GM12875 (cell line): ENCODE data around the gene TMEM252.

Experiments used
- H3K4me3 ChIP-seq: one replicate; pipeline ENCODE4 v1.5.1; 2011; ENCODE audit warnings: low read depth, low read length, control low read depth
- TF ChIP-seq, protein P1 (sequence below): IDR thresholded peaks from 2 replicates; pipeline ENCODE4 v1.5.1; 2011; ENCODE audit warnings: low read depth, mild to moderate bottlenecking, control low read depth, inconsistent platforms, low read length, moderate library complexity, borderline replicate concordance; ENCODE audit not compliant: insufficient read depth

Gene TMEM252

DNA sequence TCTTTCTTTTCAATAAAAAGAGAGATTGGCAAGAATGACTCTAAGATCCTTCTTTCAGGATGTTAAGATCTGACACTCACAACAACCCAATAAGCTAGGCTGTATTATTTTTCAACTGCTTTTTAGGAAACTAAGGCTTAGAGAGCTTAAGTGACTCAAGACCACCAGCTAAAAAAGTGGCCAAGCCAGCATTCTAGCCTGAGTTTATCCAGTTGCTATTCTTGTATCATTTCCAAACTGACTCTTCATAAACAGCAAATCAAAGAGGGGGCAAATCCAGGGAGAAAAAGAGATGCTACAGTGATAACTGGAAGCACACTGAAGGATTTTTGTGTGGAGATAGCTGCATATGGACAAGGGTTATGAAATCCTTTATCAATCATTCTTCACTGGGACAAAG lies 47.1 kb downstream of the TMEM252 start:
- H3K4me3 ChIP-seq: no peak overlapping the region
- TF ChIP-seq, protein P1, sequence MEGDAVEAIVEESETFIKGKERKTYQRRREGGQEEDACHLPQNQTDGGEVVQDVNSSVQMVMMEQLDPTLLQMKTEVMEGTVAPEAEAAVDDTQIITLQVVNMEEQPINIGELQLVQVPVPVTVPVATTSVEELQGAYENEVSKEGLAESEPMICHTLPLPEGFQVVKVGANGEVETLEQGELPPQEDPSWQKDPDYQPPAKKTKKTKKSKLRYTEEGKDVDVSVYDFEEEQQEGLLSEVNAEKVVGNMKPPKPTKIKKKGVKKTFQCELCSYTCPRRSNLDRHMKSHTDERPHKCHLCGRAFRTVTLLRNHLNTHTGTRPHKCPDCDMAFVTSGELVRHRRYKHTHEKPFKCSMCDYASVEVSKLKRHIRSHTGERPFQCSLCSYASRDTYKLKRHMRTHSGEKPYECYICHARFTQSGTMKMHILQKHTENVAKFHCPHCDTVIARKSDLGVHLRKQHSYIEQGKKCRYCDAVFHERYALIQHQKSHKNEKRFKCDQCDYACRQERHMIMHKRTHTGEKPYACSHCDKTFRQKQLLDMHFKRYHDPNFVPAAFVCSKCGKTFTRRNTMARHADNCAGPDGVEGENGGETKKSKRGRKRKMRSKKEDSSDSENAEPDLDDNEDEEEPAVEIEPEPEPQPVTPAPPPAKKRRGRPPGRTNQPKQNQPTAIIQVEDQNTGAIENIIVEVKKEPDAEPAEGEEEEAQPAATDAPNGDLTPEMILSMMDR: no peak

DNA sequence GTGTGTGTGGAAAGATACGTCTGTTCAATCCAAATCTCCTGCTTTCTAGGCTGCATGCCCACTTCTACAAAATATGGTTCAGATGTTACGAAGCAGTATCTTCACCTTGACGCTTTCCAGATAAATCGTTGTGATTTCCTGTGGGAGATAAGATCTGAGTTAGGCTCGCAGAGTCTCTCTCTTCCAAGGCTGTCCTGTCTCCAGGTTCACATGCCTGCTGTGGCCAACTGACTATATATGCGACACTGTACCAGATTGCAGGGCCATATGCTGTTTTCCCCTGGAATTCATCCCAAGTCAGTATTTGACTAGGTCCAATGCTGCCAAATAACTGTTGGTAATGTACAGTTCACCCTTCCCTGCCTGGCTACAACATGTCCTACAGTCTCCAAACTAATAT lies 47.9 kb downstream of the TMEM252 start:
- TF ChIP-seq, protein P1: no peak
- H3K4me3 ChIP-seq: no peak overlapping the region

DNA sequence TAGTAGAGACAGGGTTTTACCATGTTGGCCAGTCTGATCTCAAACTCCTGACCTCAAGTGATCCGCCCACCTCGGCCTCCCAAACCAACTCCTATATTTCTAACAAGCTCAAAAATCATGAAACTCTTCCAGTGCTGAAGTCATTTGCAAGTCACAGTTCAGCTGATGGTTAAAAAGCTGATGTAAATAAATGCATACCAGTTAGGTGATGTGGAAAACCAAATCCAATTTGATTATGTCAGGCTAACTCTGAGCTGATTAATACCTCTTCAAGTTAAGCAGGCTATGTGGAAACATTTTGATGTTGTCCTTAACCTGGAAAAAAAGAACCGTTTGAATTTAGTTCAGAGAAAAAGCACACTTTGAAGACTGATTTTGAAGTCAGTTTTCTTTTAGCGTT lies 51.0 kb downstream of the TMEM252 start:
- TF ChIP-seq, protein P1: no peak
- no peak overlapping the region for H3K4me3 ChIP-seq

DNA sequence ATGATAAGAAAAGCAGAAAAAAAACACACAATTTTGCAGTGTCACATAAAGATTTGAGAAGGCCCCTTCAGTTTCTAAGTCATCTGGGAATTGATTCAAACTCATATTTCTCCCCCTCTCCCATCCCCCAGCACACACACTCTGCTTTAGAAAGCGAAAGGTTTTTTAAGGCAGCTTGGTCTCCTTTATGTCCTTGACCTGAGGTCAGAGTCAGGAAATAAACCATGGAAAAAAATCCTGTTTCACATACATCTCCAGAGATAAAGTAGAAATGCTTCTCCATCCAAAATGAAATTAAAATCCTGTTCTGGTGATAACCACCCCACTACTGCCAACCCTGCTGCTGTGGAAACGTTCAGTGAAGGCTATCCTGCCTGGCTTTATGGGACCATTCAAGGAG lies 52.6 kb downstream of the TMEM252 start:
- H3K4me3 ChIP-seq: no peak overlapping the region
- TF ChIP-seq, protein P1: no peak
